ENCODE measurements around the gene ISM1.

The ISM1 gene

DNA sequence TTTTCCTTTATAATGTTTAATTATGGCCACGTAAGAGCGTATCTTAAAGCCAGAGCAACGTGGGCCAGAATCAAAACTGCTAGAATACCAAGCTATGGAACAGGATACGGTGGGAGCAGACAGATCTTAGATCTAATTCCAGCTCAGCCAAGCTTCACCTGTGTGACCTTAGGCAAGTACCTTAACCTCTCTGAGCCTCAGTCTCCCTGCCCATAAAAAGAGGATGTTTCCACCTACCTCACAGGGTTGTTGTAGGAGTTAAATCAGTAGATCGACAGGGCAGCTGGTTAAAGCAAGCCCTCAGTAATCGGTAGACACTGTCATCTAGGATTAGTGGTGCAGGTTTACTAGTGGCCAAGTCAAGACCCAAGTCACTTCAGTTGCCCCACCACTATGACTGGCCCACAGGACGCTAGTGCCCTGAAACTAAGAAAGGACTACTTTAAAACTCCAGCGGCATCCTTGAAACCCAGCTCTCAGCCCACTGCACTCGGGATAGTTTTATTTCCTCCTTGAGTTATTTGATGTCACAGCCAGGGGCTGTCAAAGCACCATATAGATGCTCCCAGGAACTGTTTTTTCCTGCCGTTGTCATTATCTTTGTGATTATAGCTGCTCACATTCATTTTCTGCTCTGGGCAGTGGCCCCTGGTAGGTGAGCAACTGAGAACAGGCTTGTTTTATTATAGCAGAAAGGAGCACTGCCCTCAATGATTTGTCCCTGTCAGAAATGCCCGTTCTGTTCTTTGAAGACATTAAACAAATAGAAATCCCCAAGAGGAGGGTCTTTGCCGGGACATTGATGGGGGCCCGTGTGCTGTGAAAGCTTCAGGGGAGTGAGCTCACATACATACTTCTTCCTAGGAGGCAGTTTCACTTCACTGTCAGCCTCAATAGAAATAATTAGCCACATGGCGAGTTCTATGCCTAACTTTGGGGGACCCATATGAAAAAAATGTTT is 63.1 kb downstream of the ISM1 start:
- DNase-seq (ENCODE audit: low read depth in 2 of 2) = no peak

DNA sequence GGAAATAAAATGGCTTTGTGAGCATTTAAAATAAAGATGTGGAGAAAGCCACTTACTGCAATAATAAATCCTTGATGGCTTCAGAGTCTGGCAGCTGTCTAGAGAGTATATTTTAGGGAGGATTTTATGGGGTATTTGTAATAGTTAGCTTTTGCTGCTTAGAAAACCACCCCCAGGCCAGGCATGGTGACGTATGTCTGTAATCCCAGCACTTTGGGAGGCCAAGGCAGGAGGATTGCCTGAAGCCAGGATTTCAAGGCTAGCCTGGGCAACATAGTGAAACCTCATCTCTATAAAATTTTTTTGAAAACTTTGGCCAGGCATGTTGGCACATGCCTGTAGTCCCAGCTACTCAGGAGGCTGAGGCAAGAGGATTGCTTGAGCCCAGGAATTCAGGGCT is 63.8 kb downstream of the ISM1 start:
- no peak for DNase-seq (ENCODE audit: low read depth in 2 of 2)

DNA sequence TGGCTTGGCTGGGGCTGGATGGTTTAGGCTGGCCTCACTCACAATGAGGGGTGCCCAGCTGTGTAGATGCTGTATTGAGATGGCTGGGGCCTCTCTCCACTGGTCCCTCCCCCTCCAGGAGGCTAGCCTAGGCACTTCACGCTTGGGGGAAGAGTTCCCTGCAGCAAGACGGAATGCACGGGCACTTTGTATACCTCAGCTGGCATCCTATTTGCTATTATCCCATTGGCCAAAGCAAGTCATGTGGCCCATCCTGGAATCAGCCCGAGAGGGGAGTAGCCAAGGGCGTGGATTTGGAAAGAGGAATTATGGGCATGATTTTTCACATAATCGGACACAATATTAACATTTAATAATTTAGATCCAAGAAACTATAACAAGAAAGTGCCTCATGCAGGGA is 64.3 kb downstream of the ISM1 start:
- no peak for DNase-seq (ENCODE audit: low read depth in 2 of 2)

DNA sequence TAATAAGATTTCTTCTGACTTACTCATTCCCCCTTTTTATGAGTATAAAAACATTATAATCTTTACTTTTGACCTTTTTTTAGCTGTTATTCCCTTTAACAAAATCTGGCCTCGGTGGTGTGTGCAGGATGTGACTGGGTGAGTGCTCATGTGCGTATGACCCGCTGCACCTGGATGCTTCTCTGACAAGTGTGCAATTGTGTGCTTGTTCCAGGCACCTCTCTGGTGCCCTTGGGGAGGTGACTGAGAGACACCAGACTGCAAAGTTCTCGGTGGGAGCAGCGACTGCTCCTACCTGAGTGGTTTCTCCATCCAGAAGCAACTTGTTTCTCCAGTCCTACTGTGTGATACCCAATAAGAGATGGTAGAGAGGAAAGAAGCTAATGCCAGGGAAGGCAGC is 65.0 kb downstream of the ISM1 start:
- DNase-seq (ENCODE audit: low read depth in 2 of 2) = no peak

DNA sequence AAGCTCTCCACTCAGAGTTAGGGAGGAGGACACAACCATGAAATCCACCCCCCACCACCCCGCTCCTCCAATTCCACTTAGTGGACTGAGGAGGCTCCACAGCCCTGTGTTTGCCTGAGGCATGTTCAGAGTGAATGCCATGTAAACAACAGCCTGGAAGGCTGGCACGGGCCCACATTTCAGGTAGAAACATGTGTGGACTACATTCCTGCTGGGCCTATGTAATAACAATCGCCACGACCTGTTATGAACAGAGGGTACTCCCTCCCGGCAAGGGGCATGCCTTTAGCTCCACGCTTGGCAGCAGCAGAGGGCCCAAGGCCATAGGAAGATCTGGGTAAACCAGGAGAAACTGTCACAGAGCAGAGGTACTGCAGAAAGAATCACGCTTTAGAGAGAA is 65.5 kb downstream of the ISM1 start:
- DNase-seq (ENCODE audit: low read depth in 2 of 2) = no peak

DNA sequence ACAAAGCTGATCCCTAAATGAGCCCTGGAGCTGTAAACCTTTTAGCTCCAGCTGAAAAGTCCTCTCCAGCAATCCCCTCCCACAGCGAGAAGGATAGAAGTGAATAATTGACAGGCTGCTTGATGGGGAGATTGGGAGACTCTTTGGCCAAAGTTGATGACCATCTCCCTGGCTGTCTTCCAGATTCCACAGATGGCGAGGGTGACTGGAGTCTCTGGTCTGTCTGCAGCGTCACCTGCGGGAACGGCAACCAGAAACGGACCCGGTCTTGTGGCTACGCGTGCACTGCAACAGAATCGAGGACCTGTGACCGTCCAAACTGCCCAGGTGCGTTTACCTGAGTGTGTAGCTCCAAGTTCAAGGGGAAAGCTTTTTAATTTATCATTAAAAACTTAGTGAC is 67.3 kb downstream of the ISM1 start:
- DNase-seq (ENCODE audit: low read depth in 2 of 2) = no peak

DNA sequence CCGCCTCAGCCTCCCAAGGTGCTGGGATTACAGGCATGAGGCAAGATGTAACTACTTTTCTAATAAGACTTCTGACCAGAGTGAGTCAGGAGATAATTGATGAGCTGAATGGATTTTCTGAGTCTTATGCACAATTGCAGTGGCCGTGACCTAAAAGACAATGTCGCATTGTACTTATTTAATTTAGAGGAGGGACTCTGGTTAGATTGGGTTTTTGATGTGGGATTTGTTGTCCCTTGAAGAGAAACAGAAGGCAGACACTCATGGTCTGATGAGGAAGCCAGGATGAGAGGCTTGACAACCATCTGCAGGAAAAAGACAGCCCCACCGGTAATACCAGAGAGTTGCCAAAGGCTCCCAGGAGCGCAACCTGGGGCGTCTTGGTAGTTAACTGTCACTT is 68.0 kb downstream of the ISM1 start:
- no peak for DNase-seq (ENCODE audit: low read depth in 2 of 2)

DNA sequence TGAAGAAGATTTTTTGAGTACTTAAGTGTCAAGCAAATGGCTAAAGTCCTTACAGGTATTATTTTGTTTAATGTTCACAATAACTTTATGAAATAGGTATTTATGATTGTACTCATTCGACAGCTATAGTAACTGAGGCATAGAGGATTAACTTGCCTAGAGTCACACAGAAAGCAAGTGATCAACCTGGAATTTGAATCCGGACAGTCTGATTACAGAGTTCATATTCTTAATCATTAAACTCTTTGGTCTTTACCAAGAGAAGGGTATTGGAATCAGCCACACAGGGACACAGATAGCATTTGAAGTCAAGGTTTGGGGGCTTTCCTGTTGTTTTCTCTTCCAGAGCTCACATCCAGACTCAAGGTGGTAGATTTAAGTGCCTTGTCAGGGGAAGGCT is 69.7 kb downstream of the ISM1 start:
- DNase-seq (ENCODE audit: low read depth in 2 of 2) = no peak

DNA sequence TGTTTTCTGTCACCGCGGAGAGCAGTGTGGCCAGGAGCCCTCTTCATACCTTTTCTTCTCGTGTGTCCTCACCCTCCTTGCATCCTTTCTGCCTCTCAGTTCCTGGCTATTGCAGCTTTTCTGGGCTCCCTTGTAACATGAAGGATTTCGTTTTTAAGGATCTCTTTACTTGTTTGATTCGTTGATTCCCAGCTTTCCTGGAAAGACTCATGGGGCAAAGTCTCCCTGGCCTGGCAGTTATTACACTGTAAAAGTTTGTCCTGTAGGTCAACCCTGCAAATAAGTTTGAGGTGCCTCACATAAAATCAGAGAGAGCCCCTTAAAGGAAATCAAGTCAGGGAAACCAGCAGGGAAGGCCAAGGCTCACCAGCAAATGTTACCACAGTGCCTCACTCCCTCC is 70.1 kb downstream of the ISM1 start:
- DNase-seq (ENCODE audit: low read depth in 2 of 2) = no peak

DNA sequence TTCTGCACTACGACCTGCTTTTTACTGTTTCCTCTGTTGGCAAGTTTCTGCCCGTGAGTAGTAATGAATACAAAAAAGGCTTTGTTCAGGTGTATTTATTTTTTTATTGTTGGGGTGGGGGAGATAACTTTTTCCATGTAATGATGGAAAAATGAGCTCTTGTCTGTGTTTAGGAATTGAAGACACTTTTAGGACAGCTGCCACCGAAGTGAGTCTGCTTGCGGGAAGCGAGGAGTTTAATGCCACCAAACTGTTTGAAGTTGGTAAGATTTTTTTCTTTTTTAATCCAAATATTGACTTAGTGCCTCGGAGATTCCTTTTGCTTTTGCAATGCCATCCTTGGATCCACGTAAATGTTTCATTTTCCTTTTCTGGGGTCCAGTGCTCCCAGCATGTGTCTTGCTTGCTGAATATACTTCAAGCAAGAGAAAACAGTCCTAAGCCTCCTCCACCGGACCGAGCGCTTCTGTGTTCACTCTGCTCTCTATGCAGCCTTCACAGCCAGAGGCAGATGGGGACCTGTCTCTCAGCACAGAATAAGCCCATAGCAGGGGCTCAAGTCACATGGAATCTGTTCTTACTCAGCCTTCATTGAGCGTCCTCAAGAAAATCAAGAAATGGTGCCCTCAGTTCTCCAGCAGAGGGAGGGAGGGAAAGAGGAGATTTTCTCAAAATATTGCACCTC is 71.3 kb downstream of the ISM1 start:
- DNase-seq (ENCODE audit: low read depth in 2 of 2) = no peak

DNA sequence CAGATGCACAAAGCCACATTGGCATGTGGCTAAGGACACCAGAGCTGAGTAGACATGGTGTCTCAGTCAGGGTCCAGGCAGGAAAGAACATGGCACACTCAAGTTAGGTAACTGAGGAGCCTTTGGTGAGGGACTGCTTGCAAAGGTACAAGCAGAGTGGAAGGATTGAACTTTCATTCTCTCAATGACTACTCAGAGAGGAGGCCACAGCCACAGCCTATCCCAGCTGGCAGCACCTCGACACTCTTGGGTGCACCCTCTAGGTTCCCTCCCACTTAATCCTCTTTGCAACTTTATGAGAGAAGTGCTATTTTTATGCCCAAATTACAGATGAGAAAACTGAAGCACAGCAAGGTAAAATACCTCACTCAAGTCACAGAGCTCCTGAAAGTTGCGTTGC is 73.4 kb downstream of the ISM1 start:
- no peak for DNase-seq (ENCODE audit: low read depth in 2 of 2)

DNA sequence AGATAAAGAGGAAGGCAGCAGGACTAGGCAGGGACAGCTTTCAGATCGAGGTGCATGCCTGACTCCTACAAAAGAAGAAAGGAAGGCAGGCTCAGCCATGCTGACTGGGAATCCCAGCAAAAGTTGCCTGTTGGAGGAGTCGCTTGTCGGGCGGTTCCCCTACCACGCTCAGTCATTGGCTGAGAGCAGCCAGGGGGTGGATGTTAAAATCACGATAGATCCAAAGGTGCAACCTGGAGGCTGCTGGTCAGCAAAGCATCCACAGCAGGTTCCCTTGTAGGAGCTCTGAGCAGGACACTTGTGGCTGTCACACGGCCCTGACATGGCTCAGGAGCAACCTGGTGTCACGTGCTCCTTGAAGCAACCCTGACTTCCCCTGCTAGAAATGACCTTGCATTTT is 74.6 kb downstream of the ISM1 start:
- DNase-seq (ENCODE audit: low read depth in 2 of 2) = no peak

DNA sequence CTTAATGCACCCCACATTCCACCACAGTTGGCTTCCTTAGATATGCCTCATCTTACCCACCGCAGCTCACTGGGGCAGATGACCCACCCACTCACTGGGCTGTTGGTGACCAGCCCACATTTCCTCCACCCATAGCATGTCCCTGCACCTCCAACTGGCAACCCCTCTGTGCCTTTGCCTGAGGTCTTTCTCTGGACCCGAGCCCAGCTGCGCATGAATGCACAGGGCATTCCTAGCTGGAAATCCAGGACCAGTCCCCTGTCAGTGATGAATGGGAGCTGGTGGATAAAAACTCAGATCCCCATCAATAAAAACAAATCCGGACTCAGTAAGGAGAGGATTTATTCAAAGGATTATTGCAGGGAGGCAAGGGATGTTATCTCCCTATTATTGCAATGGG is 75.0 kb downstream of the ISM1 start:
- DNase-seq (ENCODE audit: low read depth in 2 of 2) = no peak

DNA sequence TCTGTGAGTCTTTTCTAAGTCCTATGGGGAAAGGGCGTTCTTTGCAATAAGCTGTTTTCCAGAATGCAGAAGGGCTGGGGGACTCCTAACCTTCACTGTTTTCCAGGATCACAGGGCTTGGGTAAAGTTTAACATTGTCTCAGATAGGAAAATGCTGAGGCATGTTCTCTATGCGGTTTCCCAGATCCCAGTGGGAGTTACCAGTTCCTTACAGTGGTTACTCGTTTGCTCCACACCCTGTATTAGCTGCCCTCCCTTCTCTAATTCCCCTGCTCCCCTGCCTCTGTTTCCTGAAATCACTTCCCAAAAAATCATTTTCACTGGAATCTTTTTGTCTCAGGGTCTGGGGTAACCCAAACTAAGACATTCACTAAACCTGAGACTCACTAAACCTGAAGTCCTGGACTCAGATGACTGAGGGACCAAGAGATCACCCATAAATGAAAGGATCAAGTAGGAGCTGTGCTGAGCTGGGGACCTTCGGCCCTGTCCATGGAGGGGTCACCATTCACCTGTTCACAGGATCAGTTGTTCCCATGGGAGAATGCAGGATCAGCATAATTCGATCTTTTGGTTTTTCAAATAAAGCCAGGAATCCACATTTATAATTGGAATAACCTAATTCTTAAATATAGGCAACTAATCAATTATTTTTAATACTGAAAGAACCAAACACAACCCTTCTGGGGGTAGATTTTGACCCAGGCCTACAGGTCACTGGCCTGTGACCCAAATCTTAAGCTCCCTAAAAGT is 76.2 kb downstream of the ISM1 start:
- DNase-seq (ENCODE audit: low read depth in 2 of 2) = no peak

DNA sequence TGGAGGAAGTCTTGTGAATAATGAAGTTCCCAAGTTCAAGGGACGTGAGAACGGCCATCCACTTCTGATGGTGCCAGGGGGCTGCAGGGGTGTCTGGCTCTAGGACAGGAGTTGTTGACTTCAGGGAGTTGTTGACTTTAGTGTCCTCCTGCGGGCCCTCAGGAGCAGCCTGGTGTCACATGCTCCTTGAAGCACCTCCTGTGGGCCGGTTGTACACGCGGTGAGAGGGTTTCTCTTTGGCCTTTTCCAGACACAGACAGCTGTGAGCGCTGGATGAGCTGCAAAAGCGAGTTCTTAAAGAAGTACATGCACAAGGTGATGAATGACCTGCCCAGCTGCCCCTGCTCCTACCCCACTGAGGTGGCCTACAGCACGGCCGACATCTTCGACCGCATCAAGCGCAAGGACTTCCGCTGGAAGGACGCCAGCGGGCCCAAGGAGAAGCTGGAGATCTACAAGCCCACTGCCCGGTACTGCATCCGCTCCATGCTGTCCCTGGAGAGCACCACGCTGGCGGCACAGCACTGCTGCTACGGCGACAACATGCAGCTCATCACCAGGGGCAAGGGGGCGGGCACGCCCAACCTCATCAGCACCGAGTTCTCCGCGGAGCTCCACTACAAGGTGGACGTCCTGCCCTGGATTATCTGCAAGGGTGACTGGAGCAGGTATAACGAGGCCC is 77.8 kb downstream of the ISM1 start:
- no peak for DNase-seq (ENCODE audit: low read depth in 2 of 2)

DNA sequence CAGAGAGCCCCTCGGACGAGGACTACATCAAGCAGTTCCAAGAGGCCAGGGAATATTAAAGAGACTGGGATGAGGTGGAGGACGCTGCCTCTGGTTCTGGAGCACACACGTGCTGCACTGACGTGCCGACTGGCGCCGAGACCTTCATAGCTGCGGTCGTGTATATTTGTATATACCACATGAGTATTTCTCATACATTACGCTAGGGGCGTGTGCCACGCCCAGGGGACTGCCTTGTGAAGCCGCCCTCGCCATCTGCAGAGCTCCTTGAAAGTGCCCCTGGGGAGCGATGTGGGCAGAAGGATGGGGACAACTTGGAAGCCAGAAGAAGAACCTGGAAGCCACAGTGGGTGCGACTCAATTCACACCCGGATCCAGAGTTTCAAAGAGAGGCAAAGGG is 78.3 kb downstream of the ISM1 start:
- DNase-seq (ENCODE audit: low read depth in 2 of 2) = no peak

DNA sequence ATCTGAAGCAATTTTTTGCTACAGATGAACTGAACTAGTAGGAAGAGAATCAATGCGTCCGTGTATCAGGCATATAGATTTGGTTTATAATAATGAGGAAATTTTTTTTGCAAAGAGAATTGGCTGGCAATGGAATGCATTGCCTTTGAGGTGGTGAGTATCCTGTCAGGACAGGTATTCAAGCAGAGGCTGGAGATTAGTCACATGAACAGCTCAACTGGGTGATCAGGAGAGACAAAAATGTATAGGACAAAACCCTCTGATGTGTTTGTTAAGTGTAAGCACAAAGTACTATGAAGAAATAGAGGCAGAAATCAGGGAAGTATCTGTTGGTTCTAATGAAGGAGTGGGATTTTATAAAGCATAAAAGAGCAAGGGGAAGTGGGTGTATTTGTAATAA is 80.5 kb downstream of the ISM1 start:
- DNase-seq (ENCODE audit: low read depth in 2 of 2) = no peak

DNA sequence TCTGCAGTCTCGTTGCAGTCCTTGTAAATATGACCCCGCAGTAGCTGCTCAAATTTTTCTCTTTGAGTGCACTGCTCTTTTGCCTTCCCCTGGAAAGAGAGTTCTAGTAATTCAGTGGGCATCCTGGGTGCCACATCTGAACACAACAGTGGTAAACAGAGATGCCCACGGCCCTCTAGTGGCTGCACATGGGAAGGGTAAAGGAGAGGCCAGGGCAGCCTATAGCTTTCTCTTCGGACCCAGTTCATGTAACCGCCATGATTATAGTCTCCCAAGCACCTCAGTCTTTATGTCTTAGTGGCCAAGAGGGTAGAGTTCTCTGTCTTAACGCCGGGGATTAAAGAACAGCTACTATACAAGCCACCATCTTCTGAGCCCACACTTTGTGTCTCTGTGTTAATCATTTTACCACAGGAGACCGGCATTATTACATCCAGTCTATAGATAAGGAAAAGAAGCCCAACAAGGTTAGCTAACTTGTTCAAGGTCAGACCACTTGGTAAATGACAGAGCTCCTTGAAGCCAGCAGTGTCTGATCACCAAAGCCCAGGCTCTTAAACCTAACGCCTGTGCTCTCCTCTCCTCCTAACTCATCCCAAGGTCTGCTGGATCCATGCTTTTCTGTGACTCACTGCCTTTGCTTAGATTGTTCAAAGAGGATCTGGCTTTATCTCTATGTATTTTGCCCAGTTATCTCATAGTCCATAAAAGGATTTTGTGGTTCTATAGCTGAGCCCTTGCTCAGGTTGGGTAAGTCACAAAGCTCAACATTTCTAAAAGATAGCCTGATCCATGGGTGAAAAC is 81.8 kb downstream of the ISM1 start:
- peak in 1 of 2 donors; percentile 23 for DNase-seq (ENCODE audit: low read depth in 2 of 2)

DNA sequence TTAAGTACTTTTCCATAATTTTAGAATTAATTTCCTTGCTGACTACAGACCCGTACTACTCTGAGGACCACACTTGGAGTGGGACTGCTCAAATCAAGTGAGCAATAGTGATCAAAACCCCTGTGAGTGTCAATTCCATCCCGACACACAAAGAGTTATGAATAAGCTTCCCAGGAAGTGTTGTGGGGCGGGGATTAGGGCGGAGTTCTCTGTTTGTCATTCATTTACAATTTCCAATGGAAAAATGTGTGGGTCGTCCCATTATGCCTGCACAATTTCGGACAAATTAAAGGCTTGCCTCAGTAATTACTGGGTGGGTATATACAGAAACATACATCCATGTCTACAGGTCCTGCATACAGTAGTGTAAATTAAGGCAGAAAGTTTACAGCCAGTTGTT is 84.2 kb downstream of the ISM1 start:
- no peak for DNase-seq (ENCODE audit: low read depth in 2 of 2)

DNA sequence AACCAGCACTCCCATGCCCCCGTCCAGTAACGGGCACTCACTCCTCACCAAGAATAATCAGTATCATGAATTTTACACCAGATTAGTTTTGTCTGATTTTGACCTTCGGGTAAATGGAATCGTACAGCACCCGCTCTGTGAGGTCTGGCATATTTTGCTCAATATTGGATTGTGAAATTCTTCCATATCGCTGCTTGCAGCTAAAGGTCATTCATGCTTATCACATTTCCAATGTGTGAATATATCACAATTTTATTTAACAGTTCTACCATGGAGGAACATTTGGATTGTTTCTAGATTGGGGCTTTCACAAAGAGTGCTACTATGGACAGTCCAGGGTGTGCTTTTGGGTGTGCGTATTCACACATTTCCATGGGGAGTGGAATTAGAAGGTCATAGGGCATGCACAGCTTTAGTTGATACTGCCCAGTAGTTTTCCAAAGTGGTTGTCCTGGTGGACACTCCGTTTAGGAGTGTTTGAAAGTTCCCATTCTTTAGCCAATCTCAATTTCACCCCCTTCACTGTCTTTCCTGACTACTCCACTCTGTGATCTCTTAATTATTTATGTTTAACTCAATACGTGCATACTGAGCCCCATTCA is 86.6 kb downstream of the ISM1 start:
- no peak for DNase-seq (ENCODE audit: low read depth in 2 of 2)

DNA sequence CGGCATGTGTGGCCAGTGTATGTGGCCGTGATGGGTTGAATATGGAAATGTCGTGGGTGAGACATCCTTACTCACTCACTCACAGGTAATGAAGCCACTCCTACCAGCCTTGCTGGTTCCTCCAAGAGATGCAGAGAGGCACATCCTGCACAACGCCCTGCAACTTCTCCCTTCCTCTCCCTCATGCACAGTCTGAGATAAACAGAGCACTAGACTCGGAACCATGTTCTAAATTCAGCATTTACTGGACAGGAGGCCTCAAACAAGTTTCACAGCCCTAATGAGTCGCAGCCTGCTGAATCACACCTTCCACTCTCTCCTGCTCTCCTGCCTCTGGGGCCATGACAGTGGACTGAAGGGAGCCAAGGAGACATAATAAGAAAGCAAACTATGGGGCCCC is 91.2 kb downstream of the ISM1 start:
- peak in 1 of 2 donors; percentile 15 for DNase-seq (ENCODE audit: low read depth in 2 of 2)
